ENCODE measurements around the gene PRR20G. TPM values are rescaled to one million over a fixed set of nuclear protein-coding genes. Genes with fewer than 3 reads are reported as not detected.

PRR20G gene
- total and polyA plus RNA-seq, 2 donors (not counting 3 experiments of a cell fraction or from before 2014, with no cell fraction given) = not detected

- TF ChIP-seq FOS (IDR thresholded peaks at IDR 0.05; ENCODE audit: borderline replicate concordance, insufficient read depth, low read length) = no peak
- TF ChIP-seq POLR2A (IDR thresholded peaks at IDR 0.05; ENCODE audit: low read depth, low read length) = no peak
- TF ChIP-seq EZH2 (IDR thresholded peaks at IDR 0.05; ENCODE audit: borderline replicate concordance, low read depth, low read length, severe bottlenecking) = no peak
- TF ChIP-seq POLR2AphosphoS5 (IDR thresholded peaks at IDR 0.05; ENCODE audit: insufficient read depth, low read depth, low read length) = no peak
- no peak for TF ChIP-seq CTCF (IDR thresholded peaks at IDR 0.05; ENCODE audit: extremely low read depth in 1 of 2, insufficient read depth in 1 of 2, low read depth in 1 of 2, low read length in 2 of 2)
- no peak for TF ChIP-seq GATA2 (IDR thresholded peaks at IDR 0.05; ENCODE audit: insufficient read depth, insufficient read length, low read depth, low read length)
- no peak for TF ChIP-seq MYC (IDR thresholded peaks at IDR 0.05; ENCODE audit: low read depth, low read length)
- no peak for TF ChIP-seq JUN (IDR thresholded peaks at IDR 0.05; ENCODE audit: borderline replicate concordance, insufficient read depth, insufficient read length, low read depth)
- TF ChIP-seq MAX (IDR thresholded peaks at IDR 0.05; ENCODE audit: insufficient read depth, insufficient read length) = no peak
- H3K4me2 ChIP-seq (ENCODE audit: insufficient read depth, low read length) = no peak overlapping the region
- dilution Hi-C loops (cut with MboI; ENCODE audit: extremely low pct_ligation_motif_present, low sequenced_read_pairs) (no loop called here), intact Hi-C loops (cut with micrococcal nuclease) (no loop called here)
- no peak for FAIRE-seq
- no peaks in the 10 kb centered on the region for H3K4me1 ChIP-seq (ENCODE audit: control insufficient read depth, extremely low read depth, insufficient read depth, low read length)
- no peak overlapping the region for H3K4me3 ChIP-seq (replicated peaks in 1 of 3; ENCODE audit: insufficient read depth in 1 of 3, low read depth in 1 of 3, low read length in 3 of 3)
- H3K9ac ChIP-seq (replicated peaks; ENCODE audit: extremely low read depth, insufficient read depth, low read length) = no peak overlapping the region
- no peaks in the 10 kb centered on the region for H3K9me3 ChIP-seq (replicated peaks; ENCODE audit: control insufficient read depth, insufficient read depth, low read length)
- H3K36me3 ChIP-seq (ENCODE audit: control insufficient read depth in 2 of 2, extremely low read depth in 1 of 2, insufficient read depth in 2 of 2, low read length in 2 of 2) = no peaks in the 10 kb centered on the region
- no peak overlapping the region for H3K27ac ChIP-seq (ENCODE audit: insufficient read depth, low read depth, low read length)
- H2AFZ ChIP-seq (ENCODE audit: low read depth, low read length) = no peak overlapping the region
- ChIA-PET CTCF (no interaction called here), POLR2A (no interaction called here)
- DNase-seq (ENCODE audit: low read depth, low spot score) = no peak
- H3K27me3 ChIP-seq (ENCODE audit: control insufficient read depth in 2 of 2, insufficient read depth in 2 of 2, low read length in 2 of 2) = no peaks in the 10 kb centered on the region
- no peaks in the 10 kb centered on the region for H3K79me2 ChIP-seq (ENCODE audit: control insufficient read depth, insufficient read depth, low read length)
- no TSS peak for BruUV-seq (replicated peaks)
- no peaks in the 10 kb centered on the region for H3K9me1 ChIP-seq (replicated peaks; ENCODE audit: control insufficient read depth, extremely low read depth, insufficient read depth, low read length)
- H4K20me1 ChIP-seq (replicated peaks; ENCODE audit: control insufficient read depth, extremely low read depth, insufficient read depth, low read length) = no peaks in the 10 kb centered on the region
Measured at GRCh38 chr3:127324076-127324475, 36.2 kb upstream of the PRR20G start.
